ENCODE measurements around the gene GCNT4.

The GCNT4 gene

GRCh38 chr5:75018805-75019587, 33.4 kb downstream of the GCNT4 start:
- H3K27ac ChIP-seq (ENCODE audit: low read length) = no peak overlapping the region
- no peaks in the 10 kb centered on the region for H3K9me3 ChIP-seq (replicated peaks; ENCODE audit: insufficient read depth, low read length)
- no peak overlapping the region for H3K4me2 ChIP-seq (ENCODE audit: low read depth, low read length)
- H3K4me3 ChIP-seq (ENCODE audit: low read length) = no peak overlapping the region
- H2AFZ ChIP-seq (ENCODE audit: low read length) = no peak overlapping the region
- no peaks in the 10 kb centered on the region for H3K79me2 ChIP-seq (ENCODE audit: low read length)
- H3K9me2 ChIP-seq (replicated peaks; ENCODE audit: insufficient read depth, low read length) = no peaks in the 10 kb centered on the region
- no peaks in the 10 kb centered on the region for H3K36me3 ChIP-seq (replicated peaks; ENCODE audit: insufficient read depth, low read length)
- no peak overlapping the region for H3K9ac ChIP-seq (ENCODE audit: low read length)
- no peaks in the 10 kb centered on the region for H3K27me3 ChIP-seq (replicated peaks; ENCODE audit: insufficient read depth, low read length)
- no peaks in the 10 kb centered on the region for H4K20me1 ChIP-seq (ENCODE audit: insufficient read depth, low read length)
- no peaks in the 10 kb centered on the region for H3F3A ChIP-seq (ENCODE audit: insufficient read depth, low read length)
- DNase-seq = no peak
- peaks cover 4% of the 10 kb centered on the region; the same call in 1 of the 2 replicates for H3K4me1 ChIP-seq (ENCODE audit: low read length)
- no peak for TF ChIP-seq CTCF (IDR thresholded peaks at IDR 0.05; ENCODE audit: low read length)
- no peak for TF ChIP-seq EZH2phosphoT487 (IDR thresholded peaks at IDR 0.05; ENCODE audit: low read length)
- no peak for TF ChIP-seq EZH2 (optimal IDR thresholded peaks at IDR 0.05; ENCODE audit: low read depth, low read length)

GRCh38 chr5:75017971-75018370, 34.4 kb downstream of the GCNT4 start:
- Histone ChIP-seq H3F3A (ENCODE audit: insufficient read depth, low read length) (no peaks in the 10 kb centered on the region), H3K36me3 (replicated peaks; ENCODE audit: insufficient read depth, low read length) (no peaks in the 10 kb centered on the region), H4K20me1 (ENCODE audit: insufficient read depth, low read length) (no peaks in the 10 kb centered on the region), H2AFZ (ENCODE audit: low read length) (no peak overlapping the region), H3K9me2 (replicated peaks; ENCODE audit: insufficient read depth, low read length) (no peaks in the 10 kb centered on the region), H3K79me2 (ENCODE audit: low read length) (no peaks in the 10 kb centered on the region), H3K4me1 (ENCODE audit: low read length) (peaks cover 4% of the 10 kb centered on the region; the same call in 1 of the 2 replicates), H3K9ac (ENCODE audit: low read length) (no peak overlapping the region), H3K4me2 (ENCODE audit: low read depth, low read length) (no peak overlapping the region), H3K9me3 (replicated peaks; ENCODE audit: insufficient read depth, low read length) (no peaks in the 10 kb centered on the region), H3K27ac (ENCODE audit: low read length) (no peak overlapping the region), H3K4me3 (ENCODE audit: low read length) (no peak overlapping the region), H3K27me3 (replicated peaks; ENCODE audit: insufficient read depth, low read length) (no peaks in the 10 kb centered on the region)
- TF ChIP-seq EZH2phosphoT487 (IDR thresholded peaks at IDR 0.05; ENCODE audit: low read length) (no peak), CTCF (IDR thresholded peaks at IDR 0.05; ENCODE audit: low read length) (no peak), EZH2 (optimal IDR thresholded peaks at IDR 0.05; ENCODE audit: low read depth, low read length) (no peak)
- DNase-seq = no peak

- H3K27me3 ChIP-seq (replicated peaks; ENCODE audit: insufficient read depth, low read length) = no peaks in the 10 kb centered on the region
- no peak for TF ChIP-seq EZH2 (optimal IDR thresholded peaks at IDR 0.05; ENCODE audit: low read depth, low read length)
- no peak for TF ChIP-seq CTCF (IDR thresholded peaks at IDR 0.05; ENCODE audit: low read length)
- TF ChIP-seq EZH2phosphoT487 (IDR thresholded peaks at IDR 0.05; ENCODE audit: low read length) = no peak
- H4K20me1 ChIP-seq (ENCODE audit: insufficient read depth, low read length) = no peaks in the 10 kb centered on the region
- H3K4me3 ChIP-seq (ENCODE audit: low read length) = no peak overlapping the region
- H3K9ac ChIP-seq (ENCODE audit: low read length) = no peak overlapping the region
- no peaks in the 10 kb centered on the region for H3K9me3 ChIP-seq (replicated peaks; ENCODE audit: insufficient read depth, low read length)
- H3K9me2 ChIP-seq (replicated peaks; ENCODE audit: insufficient read depth, low read length) = no peaks in the 10 kb centered on the region
- H3K36me3 ChIP-seq (replicated peaks; ENCODE audit: insufficient read depth, low read length) = no peaks in the 10 kb centered on the region
- no peak overlapping the region for H3K27ac ChIP-seq (ENCODE audit: low read length)
- no peaks in the 10 kb centered on the region for H3K79me2 ChIP-seq (ENCODE audit: low read length)
- no peak overlapping the region for H2AFZ ChIP-seq (ENCODE audit: low read length)
- H3K4me1 ChIP-seq (ENCODE audit: low read length) = peaks cover 4% of the 10 kb centered on the region; the same call in 1 of the 2 replicates
- H3K4me2 ChIP-seq (ENCODE audit: low read depth, low read length) = no peak overlapping the region
- no peak for DNase-seq
- no peaks in the 10 kb centered on the region for H3F3A ChIP-seq (ENCODE audit: insufficient read depth, low read length)
Measured at GRCh38 chr5:75016896-75017295, 35.5 kb downstream of the GCNT4 start.

All from MM.1S (cell line).